ENCODE data around the gene MCRS1.

GRCh38 chr12:49538510-49539403 is 29.2 kb downstream of the MCRS1 start, which contains the start of gene KCNH3:
- TF ChIP-seq CTCF (IDR thresholded peaks at IDR 0.05; ENCODE audit: low read length), result no peak
- no peak for TF ChIP-seq EZH2phosphoT487 (IDR thresholded peaks at IDR 0.05; ENCODE audit: low read length)
- no peak for TF ChIP-seq EZH2 (optimal IDR thresholded peaks at IDR 0.05; ENCODE audit: low read depth, low read length)
